Measurements from ENCODE around the gene OBP2B.

DNA sequence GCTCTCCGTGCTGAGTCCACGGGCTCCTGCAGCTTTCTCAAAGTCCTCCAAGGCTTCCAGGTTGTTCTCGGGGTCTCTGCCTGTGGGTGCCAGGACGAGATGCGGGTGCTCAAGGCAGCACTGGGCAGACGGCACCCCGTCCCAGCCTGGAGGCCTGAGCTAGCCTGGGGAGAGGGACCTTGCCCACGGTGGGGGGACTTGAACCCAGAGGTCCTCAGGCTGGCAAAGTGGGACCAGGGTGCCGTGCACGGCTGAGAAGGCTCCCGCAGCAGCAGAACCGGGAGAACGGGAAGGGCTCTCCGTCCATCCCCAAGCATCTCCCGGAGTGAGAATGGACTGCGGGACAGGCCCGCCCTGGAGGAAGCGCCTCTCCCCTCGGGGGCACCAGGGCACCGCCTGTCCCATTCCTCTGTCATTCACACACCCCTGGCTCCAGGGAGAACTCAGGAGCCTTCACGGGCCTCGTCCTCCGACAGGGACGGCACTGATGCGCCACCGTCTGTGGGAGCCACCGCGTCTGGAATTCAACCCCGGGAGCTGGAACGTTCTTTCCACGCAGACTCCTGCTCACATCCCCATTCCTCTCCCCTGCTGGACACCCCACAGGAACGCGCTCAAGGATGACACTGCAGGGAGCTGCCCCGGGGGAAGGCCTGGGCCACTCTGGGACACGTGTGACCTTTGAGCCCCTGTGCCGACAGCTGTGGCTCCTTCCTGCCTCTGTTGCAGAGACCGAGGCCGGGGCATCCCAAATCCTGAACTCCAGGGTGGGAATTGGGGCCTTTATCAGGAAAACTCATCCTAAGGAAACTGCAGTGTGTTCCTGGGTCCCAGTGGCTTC is 16.3 kb upstream of the OBP2B start:
- no peak for TF ChIP-seq EZH2 (IDR thresholded peaks at IDR 0.05; ENCODE audit: insufficient read depth, poor library complexity, severe bottlenecking)
- no peak for TF ChIP-seq EZH2phosphoT487 (IDR thresholded peaks at IDR 0.05; ENCODE audit: insufficient read depth, low read depth)

All from GM23248 (cell line).